GM21526 (cell line): ENCODE results near the gene CDCP2.
"Not testable (repeated sequence)": the region's sequence is repeated elsewhere in the genome, so short reads cannot be mapped to it uniquely, and the experiment has no call there.

Experiments used
- ATAC-seq: cut with Tn5 transposase; IDR thresholded peaks from one replicate; pipeline ENCODE4 v1.9.1; 2021; ENCODE audit warnings: moderate library complexity; ENCODE audit not compliant: unreplicated experiment, low FRiP score

CDCP2 gene

DNA sequence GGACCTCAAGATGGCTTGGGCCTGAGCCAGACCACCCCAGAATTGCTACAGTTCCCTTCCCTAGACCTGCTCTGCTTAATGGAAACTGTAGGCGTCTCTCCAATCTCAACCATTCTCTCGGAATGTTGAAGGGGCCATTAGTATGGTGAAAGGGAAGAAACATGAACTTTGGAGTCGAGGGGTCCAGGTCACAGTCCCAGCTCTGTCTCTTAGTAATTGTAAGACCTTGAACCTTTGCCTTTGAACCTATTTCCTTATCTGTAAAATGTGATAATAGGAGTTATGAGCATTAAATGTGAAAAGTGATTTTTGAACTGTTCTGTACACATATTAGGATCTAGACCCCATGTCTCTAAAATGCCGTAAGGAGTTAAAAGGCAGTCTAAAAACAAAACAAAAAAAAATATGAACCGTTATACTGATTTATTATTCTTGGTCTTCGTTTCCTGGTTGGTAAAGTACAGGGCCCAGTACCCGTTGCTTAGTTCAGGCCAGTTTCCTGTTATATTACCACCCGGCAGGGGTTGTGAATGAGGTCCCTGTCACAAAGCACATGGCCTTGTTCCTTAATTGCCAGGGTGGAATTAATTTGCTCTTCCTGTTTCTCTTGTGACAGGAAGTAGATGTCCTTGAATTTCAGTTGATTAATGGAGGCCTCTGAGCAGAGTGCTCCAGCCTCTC lies 57.1 kb downstream of the CDCP2 start:
- no peak for ATAC-seq

DNA sequence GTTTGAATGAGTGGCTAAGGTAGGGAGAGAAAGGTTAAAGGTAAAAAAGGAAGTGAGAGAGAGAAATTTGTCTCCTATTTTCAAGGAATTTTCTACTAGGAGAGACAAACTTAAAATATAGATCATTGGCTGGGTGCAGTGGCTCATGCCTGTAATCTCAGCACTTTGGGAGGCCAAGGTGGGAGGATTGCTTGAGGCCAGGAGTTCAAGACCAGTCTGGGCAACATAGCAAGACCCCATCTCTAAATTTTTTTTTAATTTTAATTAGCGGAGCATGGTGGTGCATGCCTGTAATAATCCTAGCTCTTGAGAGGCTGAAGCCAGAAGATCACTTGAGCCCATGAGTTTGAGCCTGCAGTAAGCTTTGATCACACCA lies 58.1 kb downstream of the CDCP2 start:
- ATAC-seq: not testable (repeated sequence)

GRCh38 chr1:54094001-54094729 lies 58.6 kb downstream of the CDCP2 start:
- no peak for ATAC-seq

DNA sequence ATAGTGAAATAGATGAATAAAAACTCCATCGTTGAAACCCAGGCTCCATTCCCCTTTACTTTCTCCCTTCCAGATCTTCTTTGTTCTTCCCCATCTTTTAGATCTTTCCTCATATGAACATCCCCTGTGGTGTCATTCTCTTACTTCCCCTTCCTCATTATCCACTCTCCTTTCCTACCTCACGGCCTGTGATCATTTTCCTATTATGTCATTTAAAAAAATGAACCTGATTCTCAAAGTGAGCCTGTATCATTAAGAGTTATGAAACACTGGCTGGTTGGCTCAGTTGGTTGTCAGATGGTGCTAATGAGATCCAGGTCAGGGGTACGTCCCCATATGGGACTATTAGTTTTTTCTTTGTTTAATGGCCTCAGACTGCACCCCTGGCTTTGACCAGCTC lies 61.1 kb downstream of the CDCP2 start:
- no peak for ATAC-seq

DNA sequence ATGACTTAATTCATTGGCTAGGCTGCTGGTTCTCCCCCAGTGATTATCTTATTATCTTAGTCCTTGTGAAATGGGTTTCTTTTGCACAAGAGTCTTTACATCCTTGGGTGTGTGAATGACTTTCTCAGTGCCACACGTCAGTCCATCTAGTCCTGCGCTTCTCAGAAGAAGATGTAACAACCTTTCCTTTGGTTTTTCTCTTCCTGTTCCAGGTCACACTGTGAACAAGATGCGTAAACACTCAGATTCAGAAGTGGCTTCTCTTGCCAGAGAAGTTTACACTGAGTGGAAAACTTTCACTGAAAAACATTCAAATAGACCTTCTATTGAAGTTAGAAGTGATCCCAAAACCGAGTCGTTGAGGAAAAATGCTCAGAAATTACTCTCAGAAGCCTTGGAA lies 64.4 kb downstream of the CDCP2 start:
- ATAC-seq: no peak

DNA sequence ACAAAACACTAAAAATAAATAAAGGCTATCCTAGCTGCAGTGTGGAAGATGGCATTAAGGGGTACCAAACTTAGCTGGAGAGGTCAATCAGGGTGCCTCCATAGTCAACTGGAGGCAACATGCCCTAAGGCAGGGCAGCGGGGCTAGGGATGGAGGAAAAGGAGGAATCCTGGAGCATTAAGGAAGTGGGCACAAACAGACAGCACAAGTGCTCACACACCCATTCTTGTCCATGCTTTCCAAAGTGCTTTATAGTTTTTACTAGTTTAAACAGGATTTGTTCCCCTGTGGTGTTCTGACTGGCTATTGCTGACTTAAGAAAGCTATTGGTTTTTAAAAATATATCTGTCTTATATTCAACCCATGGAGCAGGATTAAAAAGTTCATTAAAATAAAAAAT lies 66.0 kb downstream of the CDCP2 start:
- no peak for ATAC-seq

GRCh38 chr1:54084794-54085193 lies 68.0 kb downstream of the CDCP2 start:
- no peak for ATAC-seq
